ENCODE results near the gene VSTM4. TPM values are rescaled to one million over a fixed set of nuclear protein-coding genes. Genes with fewer than 3 reads are reported as not detected.

VSTM4 gene
- total and polyA plus RNA-seq, 2 experiments from 2014 or later: 0.21 to 0.66 TPM

DNA sequence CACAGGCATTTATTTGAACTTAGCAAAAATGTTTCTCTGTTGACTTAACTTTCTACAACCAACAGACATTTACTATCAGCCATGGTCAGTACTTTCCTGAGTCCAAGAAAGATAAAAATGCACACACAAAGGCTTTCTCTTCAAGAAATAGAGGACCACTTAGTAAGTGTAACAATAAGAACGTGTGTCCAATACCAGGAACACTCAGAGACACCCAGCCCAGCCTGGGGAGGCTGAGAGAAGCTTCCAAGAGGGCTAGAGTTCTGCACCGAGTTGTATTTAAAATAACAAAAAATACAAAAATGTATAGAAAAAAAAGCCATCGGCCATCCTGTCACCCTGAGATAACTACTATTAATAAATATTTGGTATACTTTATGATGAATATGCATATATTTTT is 35.8 kb downstream of the VSTM4 start:
- H3K4me2 ChIP-seq: no peak overlapping the region
- Mint-ChIP-seq H3K27ac (no peak overlapping the region), H3K4me1 (peaks cover 22% of the 10 kb centered on the region), H3K9me3 (no peaks in the 10 kb centered on the region), H3K4me3 (no peak overlapping the region), H3K27me3 (ENCODE audit: insufficient read depth, low read depth, poor library complexity) (peaks cover 11% of the 10 kb centered on the region), H3K36me3 (ENCODE audit: low read depth) (no peaks in the 10 kb centered on the region)
- no peaks in the 10 kb centered on the region for H3K79me2 ChIP-seq (replicated peaks; ENCODE audit: insufficient read depth)
- no peaks in the 10 kb centered on the region for H4K20me1 ChIP-seq (replicated peaks; ENCODE audit: insufficient read depth)
- TF ChIP-seq, protein P1, sequence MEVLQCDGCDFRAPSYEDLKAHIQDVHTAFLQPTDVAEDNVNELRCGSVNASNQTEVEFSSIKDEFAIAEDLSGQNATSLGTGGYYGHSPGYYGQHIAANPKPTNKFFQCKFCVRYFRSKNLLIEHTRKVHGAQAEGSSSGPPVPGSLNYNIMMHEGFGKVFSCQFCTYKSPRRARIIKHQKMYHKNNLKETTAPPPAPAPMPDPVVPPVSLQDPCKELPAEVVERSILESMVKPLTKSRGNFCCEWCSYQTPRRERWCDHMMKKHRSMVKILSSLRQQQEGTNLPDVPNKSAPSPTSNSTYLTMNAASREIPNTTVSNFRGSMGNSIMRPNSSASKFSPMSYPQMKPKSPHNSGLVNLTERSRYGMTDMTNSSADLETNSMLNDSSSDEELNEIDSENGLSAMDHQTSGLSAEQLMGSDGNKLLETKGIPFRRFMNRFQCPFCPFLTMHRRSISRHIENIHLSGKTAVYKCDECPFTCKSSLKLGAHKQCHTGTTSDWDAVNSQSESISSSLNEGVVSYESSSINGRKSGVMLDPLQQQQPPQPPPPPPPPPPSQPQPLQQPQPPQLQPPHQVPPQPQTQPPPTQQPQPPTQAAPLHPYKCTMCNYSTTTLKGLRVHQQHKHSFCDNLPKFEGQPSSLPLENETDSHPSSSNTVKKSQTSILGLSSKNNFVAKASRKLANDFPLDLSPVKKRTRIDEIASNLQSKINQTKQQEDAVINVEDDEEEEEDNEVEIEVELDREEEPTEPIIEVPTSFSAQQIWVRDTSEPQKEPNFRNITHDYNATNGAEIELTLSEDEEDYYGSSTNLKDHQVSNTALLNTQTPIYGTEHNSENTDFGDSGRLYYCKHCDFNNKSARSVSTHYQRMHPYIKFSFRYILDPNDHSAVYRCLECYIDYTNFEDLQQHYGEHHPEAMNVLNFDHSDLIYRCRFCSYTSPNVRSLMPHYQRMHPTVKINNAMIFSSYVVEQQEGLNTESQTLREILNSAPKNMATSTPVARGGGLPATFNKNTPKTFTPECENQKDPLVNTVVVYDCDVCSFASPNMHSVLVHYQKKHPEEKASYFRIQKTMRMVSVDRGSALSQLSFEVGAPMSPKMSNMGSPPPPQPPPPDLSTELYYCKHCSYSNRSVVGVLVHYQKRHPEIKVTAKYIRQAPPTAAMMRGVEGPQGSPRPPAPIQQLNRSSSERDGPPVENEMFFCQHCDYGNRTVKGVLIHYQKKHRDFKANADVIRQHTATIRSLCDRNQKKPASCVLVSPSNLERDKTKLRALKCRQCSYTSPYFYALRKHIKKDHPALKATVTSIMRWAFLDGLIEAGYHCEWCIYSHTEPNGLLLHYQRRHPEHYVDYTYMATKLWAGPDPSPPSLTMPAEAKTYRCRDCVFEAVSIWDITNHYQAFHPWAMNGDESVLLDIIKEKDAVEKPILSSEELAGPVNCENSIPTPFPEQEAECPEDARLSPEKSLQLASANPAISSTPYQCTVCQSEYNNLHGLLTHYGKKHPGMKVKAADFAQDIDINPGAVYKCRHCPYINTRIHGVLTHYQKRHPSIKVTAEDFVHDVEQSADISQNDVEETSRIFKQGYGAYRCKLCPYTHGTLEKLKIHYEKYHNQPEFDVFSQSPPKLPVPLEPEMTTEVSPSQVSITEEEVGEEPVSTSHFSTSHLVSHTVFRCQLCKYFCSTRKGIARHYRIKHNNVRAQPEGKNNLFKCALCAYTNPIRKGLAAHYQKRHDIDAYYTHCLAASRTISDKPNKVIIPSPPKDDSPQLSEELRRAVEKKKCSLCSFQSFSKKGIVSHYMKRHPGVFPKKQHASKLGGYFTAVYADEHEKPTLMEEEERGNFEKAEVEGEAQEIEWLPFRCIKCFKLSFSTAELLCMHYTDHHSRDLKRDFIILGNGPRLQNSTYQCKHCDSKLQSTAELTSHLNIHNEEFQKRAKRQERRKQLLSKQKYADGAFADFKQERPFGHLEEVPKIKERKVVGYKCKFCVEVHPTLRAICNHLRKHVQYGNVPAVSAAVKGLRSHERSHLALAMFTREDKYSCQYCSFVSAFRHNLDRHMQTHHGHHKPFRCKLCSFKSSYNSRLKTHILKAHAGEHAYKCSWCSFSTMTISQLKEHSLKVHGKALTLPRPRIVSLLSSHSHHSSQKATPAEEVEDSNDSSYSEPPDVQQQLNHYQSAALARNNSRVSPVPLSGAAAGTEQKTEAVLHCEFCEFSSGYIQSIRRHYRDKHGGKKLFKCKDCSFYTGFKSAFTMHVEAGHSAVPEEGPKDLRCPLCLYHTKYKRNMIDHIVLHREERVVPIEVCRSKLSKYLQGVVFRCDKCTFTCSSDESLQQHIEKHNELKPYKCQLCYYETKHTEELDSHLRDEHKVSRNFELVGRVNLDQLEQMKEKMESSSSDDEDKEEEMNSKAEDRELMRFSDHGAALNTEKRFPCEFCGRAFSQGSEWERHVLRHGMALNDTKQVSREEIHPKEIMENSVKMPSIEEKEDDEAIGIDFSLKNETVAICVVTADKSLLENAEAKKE (CRISPR knock-in tag; IDR thresholded peaks at IDR 0.05): no peak
- TF ChIP-seq STAT1 (IDR thresholded peaks at IDR 0.05; ENCODE audit: unreplicated experiment) (no peak), CREB1 (CRISPR knock-in tag; IDR thresholded peaks at IDR 0.05; ENCODE audit: low read depth) (no peak), NANOG (IDR thresholded peaks at IDR 0.05; ENCODE audit: borderline replicate concordance) (no peak), ZNF114 (CRISPR knock-in tag; IDR thresholded peaks at IDR 0.05) (no peak), JUNB (IDR thresholded peaks at IDR 0.05; ENCODE audit: unreplicated experiment) (no peak), EZH2 (IDR thresholded peaks at IDR 0.05; ENCODE audit: low read depth, unreplicated experiment) (no peak), ZNF331 (CRISPR knock-in tag; IDR thresholded peaks at IDR 0.05; ENCODE audit: low read depth) (no peak), EZH2phosphoT487 (IDR thresholded peaks at IDR 0.05; ENCODE audit: unreplicated experiment) (no peak), CTCF (conservative IDR thresholded peaks at IDR 0.05; ENCODE audit: low read depth in 2 of 2) (no peak), POLR2AphosphoS5 (IDR thresholded peaks at IDR 0.05; ENCODE audit: low read depth) (no peak)
- TF ChIP-seq, protein P2, sequence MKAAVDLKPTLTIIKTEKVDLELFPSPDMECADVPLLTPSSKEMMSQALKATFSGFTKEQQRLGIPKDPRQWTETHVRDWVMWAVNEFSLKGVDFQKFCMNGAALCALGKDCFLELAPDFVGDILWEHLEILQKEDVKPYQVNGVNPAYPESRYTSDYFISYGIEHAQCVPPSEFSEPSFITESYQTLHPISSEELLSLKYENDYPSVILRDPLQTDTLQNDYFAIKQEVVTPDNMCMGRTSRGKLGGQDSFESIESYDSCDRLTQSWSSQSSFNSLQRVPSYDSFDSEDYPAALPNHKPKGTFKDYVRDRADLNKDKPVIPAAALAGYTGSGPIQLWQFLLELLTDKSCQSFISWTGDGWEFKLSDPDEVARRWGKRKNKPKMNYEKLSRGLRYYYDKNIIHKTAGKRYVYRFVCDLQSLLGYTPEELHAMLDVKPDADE (IDR thresholded peaks at IDR 0.05): no peak
- TF ChIP-seq, protein P3, sequence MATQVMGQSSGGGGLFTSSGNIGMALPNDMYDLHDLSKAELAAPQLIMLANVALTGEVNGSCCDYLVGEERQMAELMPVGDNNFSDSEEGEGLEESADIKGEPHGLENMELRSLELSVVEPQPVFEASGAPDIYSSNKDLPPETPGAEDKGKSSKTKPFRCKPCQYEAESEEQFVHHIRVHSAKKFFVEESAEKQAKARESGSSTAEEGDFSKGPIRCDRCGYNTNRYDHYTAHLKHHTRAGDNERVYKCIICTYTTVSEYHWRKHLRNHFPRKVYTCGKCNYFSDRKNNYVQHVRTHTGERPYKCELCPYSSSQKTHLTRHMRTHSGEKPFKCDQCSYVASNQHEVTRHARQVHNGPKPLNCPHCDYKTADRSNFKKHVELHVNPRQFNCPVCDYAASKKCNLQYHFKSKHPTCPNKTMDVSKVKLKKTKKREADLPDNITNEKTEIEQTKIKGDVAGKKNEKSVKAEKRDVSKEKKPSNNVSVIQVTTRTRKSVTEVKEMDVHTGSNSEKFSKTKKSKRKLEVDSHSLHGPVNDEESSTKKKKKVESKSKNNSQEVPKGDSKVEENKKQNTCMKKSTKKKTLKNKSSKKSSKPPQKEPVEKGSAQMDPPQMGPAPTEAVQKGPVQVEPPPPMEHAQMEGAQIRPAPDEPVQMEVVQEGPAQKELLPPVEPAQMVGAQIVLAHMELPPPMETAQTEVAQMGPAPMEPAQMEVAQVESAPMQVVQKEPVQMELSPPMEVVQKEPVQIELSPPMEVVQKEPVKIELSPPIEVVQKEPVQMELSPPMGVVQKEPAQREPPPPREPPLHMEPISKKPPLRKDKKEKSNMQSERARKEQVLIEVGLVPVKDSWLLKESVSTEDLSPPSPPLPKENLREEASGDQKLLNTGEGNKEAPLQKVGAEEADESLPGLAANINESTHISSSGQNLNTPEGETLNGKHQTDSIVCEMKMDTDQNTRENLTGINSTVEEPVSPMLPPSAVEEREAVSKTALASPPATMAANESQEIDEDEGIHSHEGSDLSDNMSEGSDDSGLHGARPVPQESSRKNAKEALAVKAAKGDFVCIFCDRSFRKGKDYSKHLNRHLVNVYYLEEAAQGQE (IDR thresholded peaks at IDR 0.05; ENCODE audit: unreplicated experiment): no peak
- H3K4me1 ChIP-seq (ENCODE audit: insufficient read depth): peaks cover 4% of the 10 kb centered on the region; the same call in 1 of the 2 replicates
- ATAC-seq: no peak
- no peaks in the 10 kb centered on the region for H3K36me3 ChIP-seq (ENCODE audit: insufficient read depth)
- H3F3A ChIP-seq (replicated peaks; ENCODE audit: low read depth): no peaks in the 10 kb centered on the region
- H3K27me3 ChIP-seq (ENCODE audit: insufficient read depth): no peaks in the 10 kb centered on the region
- no peak overlapping the region for H3K27ac ChIP-seq (ENCODE audit: low read depth)
- no peak for DNase-seq (ENCODE audit: low spot score)
- H2AFZ ChIP-seq: no peak overlapping the region
- H3K4me3 ChIP-seq: no peak overlapping the region
- no peaks in the 10 kb centered on the region for H3K9me2 ChIP-seq (ENCODE audit: insufficient read depth)

Data from GM23338 (cell line).